HL-60/S4 (cell line): ENCODE measurements around the gene NPSR1.
"Not testable (repeated sequence)": the region's sequence is repeated elsewhere in the genome, so short reads cannot be mapped to it uniquely, and the experiment has no call there.

ENCODE experiments used
- in situ Hi-C: fragments of 300-500 bp; cut with MboI; formaldehyde crosslinking; loops from 2 replicates; pipeline ENCODE4 v1.14.3; 2022; ENCODE audit warnings: low sequenced_read_pairs

Gene NPSR1

GRCh38 chr7:34832020-34832419 is 174.0 kb downstream of the NPSR1 start:
- in situ Hi-C loops, result no loop called here

GRCh38 chr7:34835901-34836600 is 178.0 kb downstream of the NPSR1 start:
- in situ Hi-C loops, result no loop called here

GRCh38 chr7:34837316-34837715 is 179.3 kb downstream of the NPSR1 start:
- in situ Hi-C loops, result no loop called here

- in situ Hi-C loops, result no loop called here
Measured at GRCh38 chr7:34837801-34838201, 179.8 kb downstream of the NPSR1 start.

GRCh38 chr7:34838329-34838728 is 180.3 kb downstream of the NPSR1 start:
- in situ Hi-C loops, result no loop called here

GRCh38 chr7:34839645-34840044 is 181.6 kb downstream of the NPSR1 start:
- in situ Hi-C loops, result no loop called here

- in situ Hi-C loops, result no loop called here
Measured at GRCh38 chr7:34840176-34840785, 182.3 kb downstream of the NPSR1 start.

GRCh38 chr7:34841326-34841725 is 183.3 kb downstream of the NPSR1 start:
- in situ Hi-C loops, result no loop called here

GRCh38 chr7:34842782-34843181 is 184.8 kb downstream of the NPSR1 start:
- in situ Hi-C loops, result no loop called here

GRCh38 chr7:34844406-34844805 is 186.4 kb downstream of the NPSR1 start:
- in situ Hi-C loops, result no loop called here

- in situ Hi-C loops, result no loop called here
Measured at GRCh38 chr7:34844936-34845665, 187.1 kb downstream of the NPSR1 start.

GRCh38 chr7:34845666-34846361 is 187.8 kb downstream of the NPSR1 start:
- in situ Hi-C loops, result no loop called here

- in situ Hi-C loops, result no loop called here
Measured at GRCh38 chr7:34846976-34847375, 189.0 kb downstream of the NPSR1 start.

GRCh38 chr7:34848670-34849069 is 190.7 kb downstream of the NPSR1 start:
- in situ Hi-C loops, result no loop called here

GRCh38 chr7:34849163-34849960 is 191.3 kb downstream of the NPSR1 start:
- in situ Hi-C loops, result no loop called here

GRCh38 chr7:34849986-34850385 is 192.0 kb downstream of the NPSR1 start:
- in situ Hi-C loops, result no loop called here

GRCh38 chr7:34850681-34851080 is 192.7 kb downstream of the NPSR1 start:
- in situ Hi-C loops, result no loop called here

GRCh38 chr7:34851431-34851830 is 193.4 kb downstream of the NPSR1 start:
- in situ Hi-C loops, result no loop called here

- in situ Hi-C loops, result not testable (repeated sequence)
Measured at GRCh38 chr7:34858444-34858843, 200.4 kb downstream of the NPSR1 start.

- in situ Hi-C loops, result not testable (repeated sequence)
Measured at GRCh38 chr7:34859281-34859680, 201.3 kb downstream of the NPSR1 start.

- in situ Hi-C loops, result not testable (repeated sequence)
Measured at GRCh38 chr7:34866222-34866621, 208.2 kb downstream of the NPSR1 start.
